H1 (cell line): ENCODE data around the gene IL22RA2. TPM values are rescaled to one million over a fixed set of nuclear protein-coding genes. Genes with fewer than 3 reads are reported as not detected.

ENCODE experiments used
- CTCF ChIA-PET: fragments of 300-600 bp; sonication (Branson Sonifier 250); formaldehyde crosslinking; loops from one replicate; lab custom pipeline; 2021; ENCODE audit not compliant: partially characterized antibody; lab: Charles Lee
- POLR2A ChIA-PET: fragments of 300-600 bp; sonication (Branson Sonifier 250); formaldehyde crosslinking; loops from one replicate; lab custom pipeline; 2021; ENCODE audit warnings: inconsistent platforms; ENCODE audit not compliant: partially characterized antibody; lab: Charles Lee
- DNase-seq, 2 experiments: peaks; one replicate each; pipeline versions ENCODE4 v3.0.0 to v3.0.0-alpha.2; 2010 to 2022; ENCODE audit warnings: low spot score in 2 of 2, low read depth in 1 of 2, mixed read lengths in 1 of 2
- FAIRE-seq: peaks from 2 replicates; lab custom pipeline; 2011; peaks lifted over from hg19 to GRCh38; lab: Jason Lieb, UNC
- H2AFZ ChIP-seq: 2 replicates; pipeline ENCODE4 v1.8.1; 2012; ENCODE audit warnings: low read length, inconsistent platforms
- H2AK5ac ChIP-seq: 2 replicates; pipeline ENCODE4 v1.6.1; 2013; ENCODE audit warnings: low read depth, low read length
- H2BK120ac ChIP-seq: replicated peaks from 2 replicates; pipeline ENCODE3; 2013; ENCODE audit warnings: low read depth, low read length, inconsistent platforms
- H2BK12ac ChIP-seq: 2 replicates; pipeline ENCODE4 v1.6.1; 2013; ENCODE audit warnings: low read depth, low read length
- H2BK15ac ChIP-seq: 2 replicates; pipeline ENCODE4 v1.6.1; 2013; ENCODE audit warnings: low read length
- H2BK20ac ChIP-seq: 2 replicates; pipeline ENCODE4 v1.6.1; 2013; ENCODE audit warnings: low read length
- H2BK5ac ChIP-seq: 2 replicates; pipeline ENCODE4 v1.6.1; 2013; ENCODE audit warnings: low read depth, low read length
- H3K14ac ChIP-seq: 2 replicates; pipeline ENCODE4 v1.6.1; 2013; ENCODE audit warnings: inconsistent platforms; ENCODE audit not compliant: insufficient read length
- H3K18ac ChIP-seq: 2 replicates; pipeline ENCODE4 v1.6.1; 2013; ENCODE audit warnings: low read length; ENCODE audit errors: extremely low read depth
- H3K23ac ChIP-seq: 2 replicates; pipeline ENCODE4 v1.6.1; 2013; ENCODE audit warnings: inconsistent platforms; ENCODE audit not compliant: insufficient read length
- H3K23me2 ChIP-seq: 2 replicates; pipeline ENCODE4 v1.6.1; 2013; ENCODE audit warnings: low read depth, low read length
- H3K27ac ChIP-seq: 2 replicates; pipeline ENCODE4 v1.6.1; 2011; ENCODE audit warnings: low read depth, low read length, inconsistent platforms
- H3K27me3 ChIP-seq, 4 experiments: replicated peaks in 1 of 4; 1 replicate in 1 of 4; 2 replicates in 3 of 4; pipeline versions ENCODE4 v1.6.1 to v1.8.1; 2011 to 2013; ENCODE audit warnings: low read length in 3 of 4, mild to moderate bottlenecking in 3 of 4, inconsistent platforms in 2 of 4, mixed read lengths in 2 of 4, moderate library complexity in 1 of 4; ENCODE audit not compliant: control insufficient read depth in 3 of 4, insufficient read depth in 3 of 4; ENCODE audit errors: extremely low read depth in 1 of 4
- H3K36me3 ChIP-seq, 4 experiments: 2 replicates each; pipeline versions ENCODE4 v1.6.1 to v1.8.1; 2011 to 2013; ENCODE audit warnings: mild to moderate bottlenecking in 4 of 4, low read length in 3 of 4, moderate library complexity in 2 of 4, control low read depth in 1 of 4, inconsistent platforms in 1 of 4; ENCODE audit not compliant: insufficient read depth in 4 of 4, control insufficient read depth in 2 of 4
- H3K4ac ChIP-seq: replicated peaks from 2 replicates; pipeline ENCODE3; 2013; ENCODE audit warnings: low read length, low read depth, mixed read lengths, inconsistent platforms; ENCODE audit not compliant: insufficient read length
- H3K4me1 ChIP-seq, 4 experiments: replicated peaks in 1 of 4; 1 replicate in 1 of 4; 2 replicates in 3 of 4; pipeline versions ENCODE4 v1.6.1 to v1.8.1; 2011 to 2013; ENCODE audit warnings: low read length in 3 of 4, inconsistent platforms in 2 of 4, mixed read lengths in 1 of 4; ENCODE audit not compliant: insufficient read depth in 4 of 4, control insufficient read depth in 3 of 4
- H3K4me2 ChIP-seq, 2 experiments: 2 replicates each; pipeline versions ENCODE4 v1.6.1 to v1.8.1; 2011 to 2013; ENCODE audit warnings: low read depth in 2 of 2, low read length in 2 of 2, control low read depth in 1 of 2, inconsistent platforms in 1 of 2, mild to moderate bottlenecking in 1 of 2; ENCODE audit not compliant: insufficient read depth in 1 of 2
- H3K4me3 ChIP-seq, 4 experiments: fragments of 200-600, 300-600 bp in 1 of 4; sonication (generic), shearing (Covaris generic), sonication (Bioruptor Twin) in 1 of 4; 2 replicates each; pipeline versions ENCODE4 v1.5.1 to v1.8.1; 2011 to 2016; ENCODE audit warnings: low read length in 4 of 4, low read depth in 3 of 4, control low read depth in 2 of 4, inconsistent platforms in 2 of 4, mild to moderate bottlenecking in 2 of 4, mixed read lengths in 1 of 4, moderate library complexity in 1 of 4; ENCODE audit not compliant: insufficient read depth in 2 of 4; ENCODE audit errors: extremely low read depth in 1 of 4
- H3K56ac ChIP-seq: replicated peaks from 2 replicates; pipeline ENCODE3; 2013; ENCODE audit warnings: low read depth, mild to moderate bottlenecking, mixed read lengths, low read length, inconsistent platforms; ENCODE audit not compliant: insufficient read length
- H3K79me1 ChIP-seq: 2 replicates; pipeline ENCODE4 v1.6.1; 2013; ENCODE audit warnings: low read depth, low read length, control low read depth
- H3K79me2 ChIP-seq, 2 experiments: 2 replicates each; pipeline versions ENCODE4 v1.6.1 to v1.8.1; 2012 to 2013; ENCODE audit warnings: low read length in 2 of 2, mild to moderate bottlenecking in 2 of 2, inconsistent platforms in 1 of 2; ENCODE audit not compliant: insufficient read depth in 2 of 2, control insufficient read depth in 1 of 2
- H3K9ac ChIP-seq, 4 experiments: replicated peaks in 1 of 4; 1 replicate in 1 of 4; 2 replicates in 3 of 4; pipeline versions ENCODE4 v1.6.1 to v1.8.1; 2011 to 2013; ENCODE audit warnings: low read depth in 3 of 4, low read length in 3 of 4, control low read depth in 2 of 4, mild to moderate bottlenecking in 2 of 4, moderate library complexity in 2 of 4, inconsistent platforms in 1 of 4; ENCODE audit errors: extremely low read depth in 1 of 4
- H3K9me3 ChIP-seq, 2 experiments: 2 replicates each; pipeline versions ENCODE4 v1.6.1 to v1.8.1; 2012 to 2013; ENCODE audit warnings: mild to moderate bottlenecking in 2 of 2, moderate library complexity in 2 of 2, control low read depth in 1 of 2, inconsistent platforms in 1 of 2, low read depth in 1 of 2, low read length in 1 of 2, mixed read lengths in 1 of 2; ENCODE audit not compliant: insufficient read depth in 2 of 2
- H4K20me1 ChIP-seq, 2 experiments: replicated peaks in 1 of 2; 2 replicates each; pipeline versions ENCODE3 to v1.8.1; 2011 to 2013; ENCODE audit warnings: inconsistent platforms in 2 of 2, low read length in 2 of 2, mild to moderate bottlenecking in 1 of 2; ENCODE audit not compliant: insufficient read depth in 2 of 2, control insufficient read depth in 1 of 2
- H4K5ac ChIP-seq: 2 replicates; pipeline ENCODE4 v1.6.1; 2013; ENCODE audit warnings: low read length, low read depth, mixed read lengths, inconsistent platforms; ENCODE audit not compliant: insufficient read length
- H4K8ac ChIP-seq: 2 replicates; pipeline ENCODE4 v1.8.0; 2013; ENCODE audit warnings: mild to moderate bottlenecking, moderate library complexity, low read length, inconsistent platforms; ENCODE audit not compliant: insufficient read depth; ENCODE audit errors: extremely low read depth
- H4K91ac ChIP-seq: replicated peaks from 2 replicates; pipeline ENCODE3; 2013; ENCODE audit warnings: low read length, mixed read lengths, inconsistent platforms; ENCODE audit not compliant: insufficient read length
- BCL11A ChIP-seq, 2 experiments: IDR thresholded peaks; one replicate each; pipeline ENCODE4 v1.6.1; 2011; ENCODE audit warnings: low read depth in 2 of 2, low read length in 2 of 2, mild to moderate bottlenecking in 2 of 2
- CBX8 ChIP-seq: fragments of 300-800, 300-1000 bp; sonication (generic); IDR thresholded peaks from 2 replicates; pipeline ENCODE4 v1.7.1; 2016; ENCODE audit warnings: low read depth, low read length, borderline replicate concordance
- E2F6 ChIP-seq: IDR thresholded peaks from 2 replicates; pipeline ENCODE4 v1.6.1; 2012; ENCODE audit warnings: inconsistent platforms
- FOSL1 ChIP-seq: IDR thresholded peaks from 2 replicates; pipeline ENCODE4 v1.6.1; 2011; ENCODE audit warnings: mild to moderate bottlenecking, low read depth, low read length, moderate library complexity; ENCODE audit not compliant: insufficient read depth
- GABPA ChIP-seq: IDR thresholded peaks from 2 replicates; pipeline ENCODE4 v1.6.1; 2011; ENCODE audit warnings: mild to moderate bottlenecking, low read length, moderate library complexity, borderline replicate concordance; ENCODE audit not compliant: insufficient read depth
- JUN ChIP-seq: IDR thresholded peaks from 2 replicates; pipeline ENCODE4 v1.6.1; 2011; ENCODE audit warnings: low read depth, mild to moderate bottlenecking, improper control_type of control experiment, low read length
- MAFK ChIP-seq: IDR thresholded peaks from 2 replicates; pipeline ENCODE4 v1.6.1; 2012; ENCODE audit warnings: low read depth, mild to moderate bottlenecking, improper control_type of control experiment, low read length
- POLR2AphosphoS5 ChIP-seq: IDR thresholded peaks from 2 replicates; pipeline ENCODE4 v1.6.1; 2011; ENCODE audit warnings: low read depth, low read length
- SIX5 ChIP-seq: IDR thresholded peaks from 2 replicates; pipeline ENCODE4 v1.6.1; 2011; ENCODE audit warnings: mild to moderate bottlenecking, low read depth, low read length
- SP1 ChIP-seq: IDR thresholded peaks from 2 replicates; pipeline ENCODE4 v1.6.1; 2011; ENCODE audit warnings: low read depth, low read length
- SRF ChIP-seq: IDR thresholded peaks from 2 replicates; pipeline ENCODE4 v1.6.1; 2011; ENCODE audit warnings: mild to moderate bottlenecking, low read depth, low read length, moderate library complexity
- TBP ChIP-seq: IDR thresholded peaks from 2 replicates; pipeline ENCODE4 v1.6.1; 2011; ENCODE audit warnings: low read depth, low read length, improper control_type of control experiment
- USF2 ChIP-seq: IDR thresholded peaks from 2 replicates; pipeline ENCODE4 v1.6.1; 2011; ENCODE audit warnings: low read length, improper control_type of control experiment
- WGBS, 2 experiments: shearing (Covaris generic) in 1 of 2; methylation state at CpG; one replicate each; pipeline versions ENCODE4 v1.1.6 to v1.1.7; 2013 to 2015; ENCODE audit warnings: low lambda C conversion rate in 2 of 2, mixed read lengths in 2 of 2, inconsistent platforms in 1 of 2, low coverage in 1 of 2, missing lambda C conversion rate in 1 of 2; ENCODE audit not compliant: insufficient replicate concordance in 2 of 2, insufficient coverage in 1 of 2, insufficient read length in 1 of 2; ENCODE audit errors: extremely low coverage in 1 of 2, missing lambda C conversion rate in 1 of 2; 5-methylcytosine and 5-hydroxymethylcytosine counted together
- polyA plus RNA-seq, 7 experiments: library from polyadenylated mRNA; depleted of rRNA in 3 of 7; stranded (reverse) in 5 of 7; unstranded in 2 of 7; fragments of >200 nt in 5 of 7; fragments of 200-250 nt in 2 of 7; gene quantifications; 1 replicate in 5 of 7; 2 replicates in 1 of 7; 4 replicates in 1 of 7; pipeline versions ENCODE4 v1.2.1 to v1.2.3, GENCODE V29; 2011 to 2013; ENCODE audit warnings: missing spikeins in 2 of 7, mixed read lengths in 2 of 7
- total RNA-seq: library from RNA; stranded (reverse); fragmentation: NEBNext Ultra II Directional; extraction: Animal tissue kit (Norgen Biotek cat#: 25700); gene quantifications from 2 replicates; pipeline ENCODE4 v1.2.1, GENCODE V29; 2021

IL22RA2 gene
- total and polyA plus RNA-seq, 2 of the 8 experiments (the other 6 are each of a cell fraction or from before 2014, with no cell fraction given): not detected

- no peak for FAIRE-seq
Observed at GRCh38 chr6:137097526-137097925, 75.9 kb downstream of the IL22RA2 start.

More at GRCh38 chr6:137097526-137097925, 75.9 kb downstream of the IL22RA2 start:
- Histone ChIP-seq H3K56ac (no peak overlapping the region), H2BK20ac (no peak overlapping the region), H2BK120ac (no peak overlapping the region), H3K9me3 (peaks cover 0 to 1% of the 10 kb centered on the region in 2 experiments; a peak in 1 of 4 replicates), H3K23me2 (no peaks in the 10 kb centered on the region), H3K4me2 (no peak overlapping the region), H4K8ac (no peak overlapping the region), H3K4ac (no peak overlapping the region), H3K23ac (no peak overlapping the region), H3K9ac (no peak overlapping the region), H3K79me2 (no peaks in the 10 kb centered on the region), H2AK5ac (no peak overlapping the region), H3K4me1 (peaks cover 0 to 3% (median 0%) of the 10 kb centered on the region in 4 experiments; a peak in 4 of 7 replicates), H4K5ac (no peak overlapping the region), H3K4me3 (no peak overlapping the region), H4K91ac (no peak overlapping the region), H2BK12ac (no peak overlapping the region), H2BK15ac (no peak overlapping the region), H2AFZ (no peak overlapping the region), H3K18ac (no peak overlapping the region), H4K20me1 (no peaks in the 10 kb centered on the region), H3K79me1 (no peaks in the 10 kb centered on the region), H3K14ac (no peak overlapping the region), H3K36me3 (no peaks in the 10 kb centered on the region), H3K27ac (no peak overlapping the region), H2BK5ac (no peak overlapping the region), H3K27me3 (no peaks in the 10 kb centered on the region)
- ChIA-PET POLR2A (no interaction called here), CTCF (interaction anchor here (0.6 to 2.2 kb wide), 11 partner anchors 19 to 874 kb away, joined by 3 to 5 read pairs (median 3); no protein-coding TSS in a partner anchor)
- no peak for DNase-seq
- WGBS, 2 experiments: 90% methylated on average over 3 of the region's 3 CpGs; no CpG with 5 or more reads in 1 of the 2 experiments
- no peak for TF ChIP-seq FOSL1
- TF ChIP-seq POLR2AphosphoS5: no peak
- no peak for TF ChIP-seq TBP
- no peak for TF ChIP-seq BCL11A (IDR thresholded peaks at IDR 0.05; ENCODE audit: low read depth in 2 of 2, low read length in 2 of 2)
- no peak for TF ChIP-seq JUN
- TF ChIP-seq E2F6: no peak
- no peak for TF ChIP-seq SRF
- no peak for TF ChIP-seq USF2
- TF ChIP-seq MAFK: no peak
- TF ChIP-seq GABPA: no peak
- TF ChIP-seq CBX8: no peak
- no peak for TF ChIP-seq SIX5
- TF ChIP-seq SP1: no peak
